Thyroid gland (tissue), 4 donors: Measurements from ENCODE around the gene COL9A3. TPM values are rescaled to one million over a fixed set of nuclear protein-coding genes. Genes with fewer than 3 reads are reported as not detected.

ENCODE experiments used
- DNase-seq, 2 donors: peaks; one replicate each; pipeline ENCODE4 v3.0.0-alpha.2; 2019
- H3K27ac ChIP-seq, 3 donors: fragments of 200-600 bp; sonication (generic); 1 replicate in 2 of 3; 2 replicates in 1 of 3; pipeline ENCODE4 v1.5.1; 2016 to 2019; ENCODE audit warnings: mild to moderate bottlenecking in 1 of 3, moderate library complexity in 1 of 3
- H3K27me3 ChIP-seq: fragments of 200-600 bp; sonication (generic); one replicate; pipeline ENCODE4 v1.5.1; 2019
- H3K36me3 ChIP-seq, 2 donors: fragments of 200-600 bp; sonication (generic); one replicate each; pipeline ENCODE4 v1.5.1; 2016 to 2019
- H3K4me1 ChIP-seq, 2 donors: fragments of 200-600 bp; sonication (generic); one replicate each; pipeline ENCODE4 v1.5.1; 2017 to 2019
- H3K4me3 ChIP-seq, 3 donors: fragments of 200-600 bp; sonication (generic); replicated peaks in 1 of 3; 1 replicate in 2 of 3; 2 replicates in 1 of 3; pipeline ENCODE4 v1.5.1; 2016; ENCODE audit warnings: mild to moderate bottlenecking in 1 of 3
- H3K9me3 ChIP-seq: fragments of 200-600 bp; sonication (generic); one replicate; pipeline ENCODE4 v1.5.1; 2017
- CTCF ChIP-seq, 6 experiments: fragments of 200-600 bp in 3 of 6; fragments of 450-650 bp in 3 of 6; sonication (generic) in 3 of 6; IDR thresholded peaks; one replicate each; pipeline ENCODE4 v1.5.1; 2016 to 2019; ENCODE audit warnings: antibody characterized with exemption in 6 of 6, mild to moderate bottlenecking in 2 of 6, inconsistent platforms in 1 of 6, moderate library complexity in 1 of 6
- POLR2A ChIP-seq, 2 donors: fragments of 450-650 bp; IDR thresholded peaks; one replicate each; pipeline ENCODE4 v1.6.1; 2017; ENCODE audit warnings: antibody characterized with exemption in 2 of 2, mild to moderate bottlenecking in 2 of 2, moderate library complexity in 1 of 2
- WGBS, 2 donors: methylation state at CpG; one replicate each; pipeline ENCODE4 v1.1.5; 2017; 5-methylcytosine and 5-hydroxymethylcytosine counted together
- intact Hi-C: fragments of 100-400 bp; cut with DNase I; formaldehyde crosslinking; loops from one replicate; pipeline ENCODE4 v1.15.1; 2023
- total RNA-seq, 4 donors: library from RNA; depleted of rRNA; stranded (reverse); fragments of >200 nt; gene quantifications; one replicate each; pipeline ENCODE4 v1.2.3, GENCODE V29; 2016

The COL9A3 gene
- total RNA-seq, 4 donors from 2014 or later = 5.3 to 113 (median 62.8) TPM

DNA sequence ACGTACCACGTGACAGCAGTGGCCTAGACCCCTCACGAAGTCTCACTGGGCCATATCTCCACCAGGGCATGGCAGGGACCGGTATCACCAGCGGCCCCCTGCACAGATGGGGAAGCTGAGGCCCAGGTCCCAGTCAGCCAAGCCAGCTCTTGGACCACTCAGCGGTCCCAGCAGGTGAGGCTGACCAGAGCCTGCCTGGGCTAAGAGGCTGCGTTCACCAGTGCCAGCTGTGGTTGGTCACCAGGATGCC, 23.2 kb upstream of the COL9A3 start:
- DNase-seq = no peak
- Histone ChIP-seq H3K36me3 (peaks cover 0 to 3% of the 10 kb centered on the region in 2 donors), H3K27ac (peak overlapping the region; percentile 76 to 94 (median 78)), H3K4me3 (peak overlapping the region in 1 of 3 donors; percentile 18), H3K27me3 (no peaks in the 10 kb centered on the region), H3K4me1 (peaks cover 16 to 25% of the 10 kb centered on the region in 2 donors), H3K9me3 (no peaks in the 10 kb centered on the region)
- intact Hi-C loops = loop anchor here (2.0 to 5.0 kb wide), 2 partner anchors 123 to 296 kb away; no protein-coding TSS in a partner anchor
- WGBS, 2 donors = 48 to 49% methylated on average over 3 to 7 of the region's 7 CpGs
- TF ChIP-seq CTCF (IDR thresholded peaks at IDR 0.05) (no peak), POLR2A (IDR thresholded peaks at IDR 0.05) (no peak)

DNA sequence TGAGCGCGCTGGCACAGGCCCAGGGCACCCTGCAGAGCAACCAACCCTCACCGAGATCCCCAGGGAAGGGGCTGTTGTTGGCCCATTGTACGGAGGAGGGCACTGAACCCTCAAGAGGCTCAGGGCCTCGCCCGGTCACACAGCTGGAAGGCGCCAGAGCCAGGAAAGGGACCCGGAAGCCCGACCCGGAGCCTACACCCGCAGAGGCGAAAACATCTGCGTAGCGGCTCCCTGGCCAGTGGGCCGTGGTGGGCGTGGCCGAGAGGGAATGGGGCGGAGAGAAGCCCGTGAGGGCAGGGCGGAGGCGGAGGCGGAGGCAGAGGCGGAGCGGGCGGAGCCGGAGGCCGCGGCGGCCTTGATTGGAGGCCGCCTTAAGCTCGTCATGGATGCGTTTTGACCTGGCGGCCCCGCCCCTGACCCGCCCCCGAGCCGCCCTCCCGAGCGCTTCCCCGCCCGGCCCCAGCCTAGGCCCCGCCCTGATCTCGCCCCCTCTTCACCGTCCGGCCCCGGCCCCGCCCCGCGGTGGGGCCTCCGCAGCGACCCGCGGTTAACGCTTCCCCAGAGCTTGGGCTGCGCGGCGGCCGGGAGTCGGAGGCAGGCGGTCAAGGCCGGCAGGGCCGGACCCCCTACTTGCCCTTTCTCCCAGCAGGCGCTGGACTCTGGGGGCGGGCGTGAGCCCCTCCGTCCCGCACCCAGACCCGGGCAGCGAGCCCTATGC, 22.7 kb upstream of the COL9A3 start:
- DNase-seq = peak; percentile 97 to 98
- H3K4me3 ChIP-seq = peak overlapping the region in 1 of 3 donors; percentile 50
- WGBS, 2 donors = 0% methylated on average over 15 to 20 of the region's 69 CpGs
- H3K27me3 ChIP-seq = no peaks in the 10 kb centered on the region
- intact Hi-C loops = loop anchor here (5.0 kb wide), 1 partner anchor 297 kb away; no protein-coding TSS in a partner anchor
- peaks cover 16 to 25% of the 10 kb centered on the region in 2 donors for H3K4me1 ChIP-seq
- no peaks in the 10 kb centered on the region for H3K9me3 ChIP-seq
- TF ChIP-seq POLR2A (IDR thresholded peaks at IDR 0.05) (peak in 1 of 2 donors; percentile 89), CTCF (IDR thresholded peaks at IDR 0.05) (peak in 1 of 6 experiments; percentile 12)
- H3K36me3 ChIP-seq = peaks cover under 1 to 7% of the 10 kb centered on the region in 2 donors
- peak overlapping the region; percentile 76 to 94 (median 78) for H3K27ac ChIP-seq

DNA sequence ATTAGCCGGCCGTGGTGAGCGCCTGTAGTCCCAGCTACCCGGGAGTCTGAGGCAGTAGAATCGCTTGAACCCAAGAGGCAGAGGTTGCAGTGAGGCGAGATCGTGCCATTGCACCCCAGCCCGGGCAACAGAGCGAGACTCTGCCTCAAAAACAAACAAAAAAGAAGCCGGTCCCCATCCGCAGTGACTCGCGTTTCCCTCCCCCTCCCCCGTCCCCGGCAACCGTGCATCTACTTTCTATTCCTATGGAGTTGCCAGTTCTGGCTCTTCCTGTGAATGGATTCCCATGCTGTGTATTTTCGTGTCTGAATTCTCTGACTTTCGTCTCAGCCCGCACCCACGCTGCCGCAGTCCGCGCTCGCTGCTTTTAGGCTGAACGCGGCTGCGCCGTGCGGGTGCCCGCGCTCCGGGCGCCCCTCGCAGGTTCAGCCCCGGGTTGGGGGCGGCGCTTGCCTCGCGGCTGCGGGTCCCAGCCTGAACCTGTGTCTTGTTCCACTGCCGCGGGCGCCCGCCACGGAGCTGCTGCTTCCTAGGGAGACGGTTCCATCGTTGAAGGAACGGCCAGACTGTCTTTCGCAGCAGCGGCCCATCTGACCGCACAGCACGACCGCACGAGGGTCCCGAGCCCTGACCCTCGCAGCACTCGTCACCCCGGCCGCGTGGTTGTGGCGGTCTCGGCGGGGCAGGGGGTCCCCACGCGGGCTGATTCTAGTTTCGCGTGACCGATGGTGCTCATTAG, 21.7 kb upstream of the COL9A3 start:
- H3K27me3 ChIP-seq = no peaks in the 10 kb centered on the region
- WGBS, 2 donors = 0% methylated on average over 26 to 65 of the region's 68 CpGs
- peak; percentile 55 to 63 for DNase-seq
- peak overlapping the region; percentile 29 to 94 (median 70) for H3K27ac ChIP-seq
- peak overlapping the region; percentile 45 to 74 (median 50) for H3K4me3 ChIP-seq
- peaks cover 16 to 25% of the 10 kb centered on the region in 2 donors for H3K4me1 ChIP-seq
- H3K9me3 ChIP-seq = no peaks in the 10 kb centered on the region
- intact Hi-C loops = no loop called here
- TF ChIP-seq POLR2A (IDR thresholded peaks at IDR 0.05) (no peak), CTCF (IDR thresholded peaks at IDR 0.05) (no peak)
- H3K36me3 ChIP-seq = peaks cover 11 to 15% of the 10 kb centered on the region in 2 donors

- Histone ChIP-seq H3K4me3 (peak overlapping the region in 1 of 3 donors; percentile 55), H3K27ac (peak overlapping the region; percentile 49 to 83 (median 75)), H3K9me3 (no peaks in the 10 kb centered on the region), H3K36me3 (peaks cover 17 to 19% of the 10 kb centered on the region in 2 donors), H3K4me1 (peaks cover 16 to 22% of the 10 kb centered on the region in 2 donors), H3K27me3 (no peaks in the 10 kb centered on the region)
- DNase-seq = no peak
- intact Hi-C loops = no loop called here
- no peak for TF ChIP-seq POLR2A (IDR thresholded peaks at IDR 0.05)
- no peak for TF ChIP-seq CTCF (IDR thresholded peaks at IDR 0.05)
- 42 to 45% methylated on average over 6 to 18 of the region's 53 CpGs for WGBS, 2 donors
Observed at GRCh38 chr20:62796699-62797491, 20.0 kb upstream of the COL9A3 start.
